ENCODE measurements around the gene LSM6. TPM values are rescaled to one million over a fixed set of nuclear protein-coding genes. Genes with fewer than 3 reads are reported as not detected.

Gene LSM6
- total RNA-seq, 4 donors from 2014 or later, result 12.7 to 31.0 (median 15.5) TPM

DNA sequence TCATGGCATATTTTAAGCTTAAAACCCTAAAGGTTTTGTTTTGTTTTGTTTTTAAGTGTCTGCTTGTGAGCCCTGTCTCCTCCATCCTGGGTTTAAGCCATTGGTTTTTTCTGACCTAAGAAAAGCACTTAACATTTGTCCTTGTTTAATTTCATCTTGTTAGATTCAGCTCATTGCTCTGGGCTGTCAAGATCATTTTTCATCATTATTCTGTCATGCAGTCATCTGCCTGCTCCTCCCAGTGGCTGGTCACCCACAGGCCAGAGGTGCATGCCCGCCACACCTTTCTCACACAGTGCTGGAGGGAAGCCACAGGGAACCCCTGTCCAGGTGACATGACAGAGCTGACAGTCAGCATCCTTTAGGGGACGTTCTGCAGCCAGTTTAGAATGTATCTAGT, 27.1 kb downstream of the LSM6 start:
- intact Hi-C loops (cut with DNase I; ENCODE audit: low total_unique reads), result no loop called here
- ATAC-seq, result no peak

DNA sequence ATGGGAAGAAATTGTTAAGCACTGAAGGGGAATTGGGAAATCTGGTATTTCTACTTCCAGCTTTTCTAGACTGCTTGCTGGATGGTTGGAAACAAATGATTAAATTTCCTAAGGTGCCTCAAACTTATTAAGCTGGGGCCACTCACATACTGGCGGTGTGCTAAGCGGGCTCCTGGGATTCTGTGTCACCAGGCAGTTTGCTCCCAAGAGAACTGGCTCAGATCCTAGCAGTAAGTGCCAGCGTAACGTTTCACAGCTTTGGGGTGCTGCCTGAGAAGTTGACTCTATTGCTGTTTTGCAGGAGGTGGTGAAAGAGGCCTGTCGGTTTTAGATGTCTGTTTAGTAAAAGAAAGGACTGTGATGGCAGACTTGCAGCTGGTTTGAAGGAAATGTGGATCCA, 31.9 kb downstream of the LSM6 start:
- in situ Hi-C loops (cut with MboI; ENCODE audit: low sequenced_read_pairs in 4 of 4), result no loop called here
- no peaks in the 10 kb centered on the region for H3K27me3 ChIP-seq

More for the DNA sequence above, 27.1 kb downstream of the LSM6 start:
- no peaks in the 10 kb centered on the region for H3K4me1 ChIP-seq
- H3K27me3 ChIP-seq, result no peaks in the 10 kb centered on the region
- TF ChIP-seq, protein P1, sequence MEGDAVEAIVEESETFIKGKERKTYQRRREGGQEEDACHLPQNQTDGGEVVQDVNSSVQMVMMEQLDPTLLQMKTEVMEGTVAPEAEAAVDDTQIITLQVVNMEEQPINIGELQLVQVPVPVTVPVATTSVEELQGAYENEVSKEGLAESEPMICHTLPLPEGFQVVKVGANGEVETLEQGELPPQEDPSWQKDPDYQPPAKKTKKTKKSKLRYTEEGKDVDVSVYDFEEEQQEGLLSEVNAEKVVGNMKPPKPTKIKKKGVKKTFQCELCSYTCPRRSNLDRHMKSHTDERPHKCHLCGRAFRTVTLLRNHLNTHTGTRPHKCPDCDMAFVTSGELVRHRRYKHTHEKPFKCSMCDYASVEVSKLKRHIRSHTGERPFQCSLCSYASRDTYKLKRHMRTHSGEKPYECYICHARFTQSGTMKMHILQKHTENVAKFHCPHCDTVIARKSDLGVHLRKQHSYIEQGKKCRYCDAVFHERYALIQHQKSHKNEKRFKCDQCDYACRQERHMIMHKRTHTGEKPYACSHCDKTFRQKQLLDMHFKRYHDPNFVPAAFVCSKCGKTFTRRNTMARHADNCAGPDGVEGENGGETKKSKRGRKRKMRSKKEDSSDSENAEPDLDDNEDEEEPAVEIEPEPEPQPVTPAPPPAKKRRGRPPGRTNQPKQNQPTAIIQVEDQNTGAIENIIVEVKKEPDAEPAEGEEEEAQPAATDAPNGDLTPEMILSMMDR (IDR thresholded peaks at IDR 0.05 in 4 of 5, conservative IDR thresholded peaks at IDR 0.05 in 1 of 5), result no peak
- no peak for TF ChIP-seq POLR2A (IDR thresholded peaks at IDR 0.05)
- DNase-seq, result no peak
- no peak overlapping the region for H3K4me3 ChIP-seq
- H3K36me3 ChIP-seq, result no peaks in the 10 kb centered on the region
- in situ Hi-C loops (cut with MboI; ENCODE audit: low sequenced_read_pairs in 4 of 4), result no loop called here
- H3K27ac ChIP-seq, result no peak overlapping the region
- H3K9me3 ChIP-seq, result no peaks in the 10 kb centered on the region

DNA sequence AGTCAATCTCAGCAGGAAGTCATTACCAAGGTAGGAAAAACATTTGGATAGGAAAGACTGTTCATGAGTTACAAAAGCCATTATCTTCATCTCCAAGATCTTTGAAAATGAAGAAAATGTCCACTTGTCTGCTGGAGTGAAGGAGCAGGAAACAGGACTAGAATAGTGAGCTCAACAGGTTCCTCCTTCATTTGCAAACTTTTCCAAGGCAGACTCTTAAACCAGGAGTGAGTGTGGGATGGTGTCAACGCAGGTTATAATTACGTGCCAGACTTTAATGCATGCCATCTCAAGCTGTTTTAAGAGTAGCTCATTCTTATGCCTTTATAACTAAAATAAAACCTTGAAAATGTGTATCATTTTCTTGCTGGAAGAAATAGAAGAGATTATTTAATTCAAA, 35.4 kb downstream of the LSM6 start:
- H3K36me3 ChIP-seq, result no peaks in the 10 kb centered on the region
- no peaks in the 10 kb centered on the region for H3K27me3 ChIP-seq
- H3K4me1 ChIP-seq, result no peaks in the 10 kb centered on the region
- in situ Hi-C loops (cut with MboI; ENCODE audit: low sequenced_read_pairs in 4 of 4), result no loop called here
- intact Hi-C loops (cut with DNase I; ENCODE audit: low total_unique reads), result no loop called here
- H3K4me3 ChIP-seq, result no peak overlapping the region
- TF ChIP-seq POLR2A (IDR thresholded peaks at IDR 0.05), result no peak
- TF ChIP-seq, protein P1 (IDR thresholded peaks at IDR 0.05 in 4 of 5, conservative IDR thresholded peaks at IDR 0.05 in 1 of 5), result no peak
- H3K9me3 ChIP-seq, result no peaks in the 10 kb centered on the region
- H3K27ac ChIP-seq, result no peak overlapping the region
- DNase-seq, result no peak
- ATAC-seq, result no peak

More for the DNA sequence above, 31.9 kb downstream of the LSM6 start:
- ATAC-seq (no peak), DNase-seq (no peak)
- no peaks in the 10 kb centered on the region for H3K36me3 ChIP-seq
- TF ChIP-seq POLR2A (IDR thresholded peaks at IDR 0.05), result no peak
- TF ChIP-seq, protein P1 (IDR thresholded peaks at IDR 0.05 in 4 of 5, conservative IDR thresholded peaks at IDR 0.05 in 1 of 5), result no peak
- no peak overlapping the region for H3K4me3 ChIP-seq
- no peaks in the 10 kb centered on the region for H3K4me1 ChIP-seq
- intact Hi-C loops (cut with DNase I; ENCODE audit: low total_unique reads), result no loop called here
- no peaks in the 10 kb centered on the region for H3K9me3 ChIP-seq
- H3K27ac ChIP-seq, result no peak overlapping the region

DNA sequence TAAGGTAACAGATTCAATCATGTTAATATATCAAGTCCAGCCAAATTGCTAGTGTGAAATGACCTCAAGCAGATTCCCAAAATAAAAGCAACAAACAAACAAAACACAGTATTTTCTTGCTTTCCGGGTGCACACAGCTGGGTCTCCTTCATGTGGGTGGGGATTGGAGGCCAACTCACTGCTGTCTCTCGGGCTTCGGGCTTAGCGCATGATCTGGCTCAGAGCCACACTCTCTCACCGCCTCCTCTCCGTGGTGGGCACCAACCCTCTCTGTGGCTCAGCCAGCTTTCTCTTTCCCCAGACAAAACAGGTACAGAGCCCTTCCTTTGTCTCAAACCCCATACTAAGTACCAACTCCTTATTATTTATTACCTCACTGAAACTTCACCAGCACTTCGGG, 35.9 kb downstream of the LSM6 start:
- Histone ChIP-seq H3K27ac (no peak overlapping the region), H3K36me3 (no peaks in the 10 kb centered on the region), H3K4me1 (no peaks in the 10 kb centered on the region), H3K4me3 (no peak overlapping the region), H3K27me3 (no peaks in the 10 kb centered on the region), H3K9me3 (no peaks in the 10 kb centered on the region)
- DNase-seq, result no peak
- intact Hi-C loops (cut with DNase I; ENCODE audit: low total_unique reads), result no loop called here
- no peak for ATAC-seq
- in situ Hi-C loops (cut with MboI; ENCODE audit: low sequenced_read_pairs in 4 of 4), result no loop called here
- TF ChIP-seq, protein P1 (IDR thresholded peaks at IDR 0.05 in 4 of 5, conservative IDR thresholded peaks at IDR 0.05 in 1 of 5), result no peak
- no peak for TF ChIP-seq POLR2A (IDR thresholded peaks at IDR 0.05)

DNA sequence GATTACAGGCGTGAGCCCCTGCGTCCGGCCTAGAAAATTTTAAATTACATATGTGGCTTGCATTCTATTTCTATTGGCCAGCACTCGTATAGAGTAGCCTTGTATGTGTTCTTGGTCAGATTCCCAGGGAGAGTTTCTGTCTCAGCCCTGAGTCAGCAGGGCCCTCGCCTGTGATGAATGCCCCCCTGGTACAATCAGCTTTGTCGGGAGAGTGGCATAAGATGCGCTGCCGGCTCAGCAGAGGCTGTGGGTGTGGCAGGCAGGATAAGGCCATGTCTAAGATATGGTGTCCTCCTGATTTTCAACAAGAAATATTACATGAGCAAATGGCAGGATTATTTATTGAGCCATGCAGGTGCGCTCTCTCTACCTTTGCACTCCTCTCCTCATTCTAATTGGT, 37.3 kb downstream of the LSM6 start:
- intact Hi-C loops (cut with DNase I; ENCODE audit: low total_unique reads), result no loop called here
- Histone ChIP-seq H3K36me3 (no peaks in the 10 kb centered on the region), H3K27me3 (no peaks in the 10 kb centered on the region), H3K4me3 (no peak overlapping the region), H3K27ac (no peak overlapping the region), H3K9me3 (no peaks in the 10 kb centered on the region), H3K4me1 (no peaks in the 10 kb centered on the region)
- in situ Hi-C loops (cut with MboI; ENCODE audit: low sequenced_read_pairs in 4 of 4), result no loop called here
- DNase-seq, result no peak
- TF ChIP-seq, protein P1 (IDR thresholded peaks at IDR 0.05 in 4 of 5, conservative IDR thresholded peaks at IDR 0.05 in 1 of 5), result no peak
- no peak for TF ChIP-seq POLR2A (IDR thresholded peaks at IDR 0.05)
- ATAC-seq, result no peak
